ENCODE data around the gene DYNLL2. TPM values are rescaled to one million over a fixed set of nuclear protein-coding genes. Genes with fewer than 3 reads are reported as not detected.
"Not testable (repeated sequence)": the region's sequence is repeated elsewhere in the genome, so short reads cannot be mapped to it uniquely, and the experiment has no call there.

Gene DYNLL2
- 31.0 and 31.9 TPM in 2 replicates for total RNA-seq

DNA sequence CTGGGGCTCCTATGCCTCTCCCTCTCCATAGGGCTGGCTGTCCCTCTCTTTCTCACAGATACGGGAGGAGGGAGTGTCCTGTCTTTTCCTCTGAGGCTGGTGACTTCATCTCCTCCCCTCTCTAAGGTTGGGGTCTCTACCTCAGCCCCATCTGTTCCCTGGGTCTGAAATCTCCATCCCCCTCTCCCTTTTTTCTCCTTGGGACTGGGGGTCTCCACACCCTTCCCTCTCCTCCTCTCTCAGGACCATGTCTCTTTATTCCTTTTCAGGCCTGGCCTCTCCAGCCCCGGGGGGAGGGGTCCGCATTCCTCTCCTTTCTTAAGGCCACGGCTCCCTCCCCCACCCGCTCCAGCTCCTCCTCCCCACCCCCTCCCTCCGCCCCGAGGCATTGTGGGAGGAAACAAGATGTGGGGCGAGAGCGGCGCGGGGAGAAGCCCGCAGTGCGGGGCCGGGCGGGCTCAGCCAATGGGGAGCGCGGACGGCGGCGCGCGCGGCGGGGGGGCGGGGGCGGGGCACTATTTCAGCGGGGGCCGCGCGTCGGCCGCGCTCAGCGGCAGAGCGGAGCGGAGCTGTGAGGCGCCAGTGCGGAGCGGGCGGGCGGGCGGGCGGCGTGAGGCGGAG is at the start of gene DYNLL2:
Gene DYNLL2 (plus strand): TSS at position 550 of the 621 bp plus-strand sequence. CDS start 3,672 bp downstream, outside the sequence.
- intact Hi-C loops (cut with micrococcal nuclease) = loop anchor here (1.0 to 5.0 kb wide), 5 partner anchors 74 to 434 kb away; partner anchors contain the start of genes MKS1 and SRSF1

DNA sequence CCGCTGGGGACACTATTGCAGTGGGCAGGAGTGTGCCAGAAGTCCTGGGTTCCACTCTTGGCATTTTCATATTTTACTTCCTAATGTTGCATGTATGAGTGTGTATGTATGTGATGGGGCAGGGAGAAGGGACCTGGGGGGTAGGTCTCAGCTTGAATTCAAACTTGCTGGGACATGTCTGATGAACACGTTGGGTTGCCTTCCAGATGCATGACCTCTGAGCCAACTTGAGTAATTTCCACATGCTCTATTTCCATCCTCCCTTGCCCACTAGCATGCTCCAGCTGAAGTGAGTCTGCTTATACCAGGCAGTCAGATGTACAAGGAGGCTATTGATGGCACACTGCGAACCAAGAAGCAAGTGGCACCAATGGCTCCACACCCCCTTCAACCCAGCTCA is 43.2 kb upstream of the DYNLL2 start:
- intact Hi-C loops (cut with micrococcal nuclease) = no loop called here

DNA sequence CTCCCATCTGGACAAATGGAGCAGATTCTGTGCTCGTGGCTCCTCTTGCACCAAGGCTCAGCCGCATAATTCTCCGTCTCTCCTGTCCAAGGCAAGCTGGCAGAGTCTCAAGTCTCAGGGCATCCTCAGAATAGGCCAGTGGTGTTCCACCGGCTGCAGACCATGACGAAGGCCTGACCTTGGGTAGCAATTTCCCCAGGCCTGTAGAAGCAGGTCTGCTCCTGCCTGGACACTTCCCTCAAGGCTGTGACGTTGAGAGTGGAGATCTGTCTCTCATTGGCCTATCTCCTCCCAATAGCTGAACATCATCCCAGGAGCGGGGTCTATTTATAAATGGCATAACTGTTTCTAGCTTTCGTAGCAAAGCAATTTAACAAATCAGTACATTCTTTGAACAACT is 42.8 kb upstream of the DYNLL2 start:
- intact Hi-C loops (cut with micrococcal nuclease) = no loop called here

DNA sequence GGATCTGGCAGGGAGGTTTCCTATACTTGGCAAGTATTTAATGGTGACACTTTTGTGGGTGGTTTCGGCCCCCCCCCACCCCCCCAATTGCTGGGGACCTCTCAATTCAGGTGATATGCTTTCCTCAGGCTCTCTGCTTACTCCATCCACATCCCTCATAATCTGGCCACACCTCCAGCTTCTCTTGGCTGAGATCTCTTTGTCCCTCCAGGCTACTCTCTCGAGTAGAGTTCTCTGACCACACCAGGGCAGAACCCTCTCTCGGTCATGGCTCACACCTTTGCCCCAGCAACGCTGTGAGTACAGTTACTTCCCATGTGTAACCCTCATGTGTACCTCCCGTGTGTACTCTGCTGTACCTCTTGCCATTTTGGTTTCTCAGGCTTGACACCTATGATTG is 42.1 kb upstream of the DYNLL2 start:
- intact Hi-C loops (cut with micrococcal nuclease) = no loop called here

DNA sequence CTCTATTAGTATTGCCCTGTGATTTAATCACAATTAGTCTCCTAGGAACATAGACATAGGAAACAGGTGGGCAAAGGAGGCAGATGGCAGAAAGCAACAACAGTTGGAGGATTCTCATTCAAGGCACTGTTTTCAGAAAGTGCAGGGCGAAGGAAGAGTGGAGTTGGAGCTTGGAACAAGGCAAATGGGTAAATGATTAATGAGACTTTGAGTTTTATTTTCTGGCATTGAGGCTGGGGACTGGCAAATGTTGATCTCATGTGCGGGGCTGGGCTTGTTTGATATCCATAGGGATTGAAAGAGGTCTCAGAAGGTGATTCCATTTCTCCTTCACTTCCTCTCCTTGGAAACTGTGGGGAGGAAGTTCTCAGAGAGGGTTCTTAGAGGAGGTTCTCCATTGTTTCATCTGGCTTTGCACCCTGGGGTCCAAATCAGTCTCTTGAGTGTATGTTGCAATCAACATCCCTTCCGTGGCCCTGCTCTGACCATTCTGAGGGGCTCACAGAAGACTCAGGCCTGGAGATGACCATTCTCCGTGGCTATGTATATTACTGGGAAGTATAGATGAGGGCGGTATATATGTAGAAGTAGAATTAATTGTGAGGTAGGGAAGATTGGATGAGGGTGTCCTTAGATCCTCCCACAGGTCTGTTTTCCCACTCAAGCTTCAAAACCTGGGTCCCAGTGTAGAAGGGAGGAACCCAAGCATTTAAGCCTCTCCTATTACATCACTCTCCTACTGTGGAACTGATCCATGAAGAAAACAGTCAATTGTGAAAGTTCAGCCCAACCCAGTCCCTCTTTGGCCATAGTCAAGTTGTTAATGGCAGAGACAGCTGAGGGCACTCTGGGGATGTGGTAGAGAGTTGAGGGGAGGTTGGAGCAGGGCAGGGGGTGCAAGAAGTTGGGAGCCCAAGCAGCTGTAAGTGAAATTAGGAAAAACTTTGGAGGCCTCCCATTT is 39.7 kb upstream of the DYNLL2 start:
- intact Hi-C loops (cut with micrococcal nuclease) = no loop called here

DNA sequence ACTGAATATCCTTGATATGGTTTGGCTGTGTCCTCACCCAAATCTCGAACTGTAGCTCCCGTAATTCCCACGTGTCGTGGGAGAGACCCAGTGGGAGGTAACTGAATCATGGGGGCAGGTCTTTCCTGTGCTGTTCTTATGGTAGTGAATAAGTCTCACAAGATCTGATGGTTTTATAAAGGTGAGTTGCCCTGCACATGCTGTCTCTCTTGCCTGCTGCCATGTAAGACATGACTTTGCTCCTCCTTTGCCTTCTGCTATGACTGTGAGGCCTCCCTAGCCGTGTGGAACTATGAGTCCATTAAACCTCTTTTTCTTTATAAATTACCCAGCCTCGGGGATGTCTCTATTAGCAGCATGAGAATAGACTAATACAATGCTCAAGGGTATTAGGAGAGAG is 39.0 kb upstream of the DYNLL2 start:
- intact Hi-C loops (cut with micrococcal nuclease) = not testable (repeated sequence)

DNA sequence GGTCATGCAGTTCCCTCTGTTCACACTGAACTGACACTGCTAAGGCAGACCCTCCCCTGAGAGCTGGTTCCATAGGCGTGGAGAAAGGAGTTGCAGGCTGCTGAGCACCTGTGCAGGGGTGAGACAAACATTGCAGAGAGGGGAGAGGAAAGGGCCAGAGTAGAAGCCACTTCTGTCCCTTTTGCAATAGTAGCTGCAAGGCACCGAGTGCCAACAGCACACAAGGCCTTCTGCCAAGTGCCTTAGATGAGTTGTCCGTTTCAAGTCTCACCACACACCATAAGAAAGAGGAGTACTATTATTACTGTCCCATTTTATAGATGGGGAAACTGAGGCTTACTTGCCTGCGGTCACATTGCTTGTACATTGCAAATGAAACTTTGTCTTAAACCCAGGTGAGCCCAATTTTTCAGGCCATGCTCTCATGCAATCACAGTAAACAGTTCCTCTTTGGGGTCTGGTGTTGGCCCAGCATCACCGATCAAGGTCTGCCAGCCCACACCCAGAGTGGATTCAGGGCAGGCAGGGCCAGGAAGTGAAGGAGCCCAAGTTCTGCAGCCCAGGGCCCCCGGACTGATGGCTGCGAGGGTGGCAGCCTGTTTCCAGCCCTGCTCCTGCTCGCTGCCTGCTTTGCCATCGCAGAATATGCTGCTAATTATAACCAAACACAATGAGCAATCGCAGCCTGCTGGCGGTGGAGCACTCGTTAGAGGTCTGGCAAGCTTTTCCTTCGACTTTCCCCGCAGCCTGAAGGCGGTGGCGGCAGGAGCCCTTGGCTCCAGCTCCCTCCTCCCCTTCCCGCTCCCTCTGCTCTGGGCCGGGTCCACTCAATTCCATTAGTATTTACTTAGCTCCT is 36.8 kb upstream of the DYNLL2 start:
- intact Hi-C loops (cut with micrococcal nuclease) = no loop called here

DNA sequence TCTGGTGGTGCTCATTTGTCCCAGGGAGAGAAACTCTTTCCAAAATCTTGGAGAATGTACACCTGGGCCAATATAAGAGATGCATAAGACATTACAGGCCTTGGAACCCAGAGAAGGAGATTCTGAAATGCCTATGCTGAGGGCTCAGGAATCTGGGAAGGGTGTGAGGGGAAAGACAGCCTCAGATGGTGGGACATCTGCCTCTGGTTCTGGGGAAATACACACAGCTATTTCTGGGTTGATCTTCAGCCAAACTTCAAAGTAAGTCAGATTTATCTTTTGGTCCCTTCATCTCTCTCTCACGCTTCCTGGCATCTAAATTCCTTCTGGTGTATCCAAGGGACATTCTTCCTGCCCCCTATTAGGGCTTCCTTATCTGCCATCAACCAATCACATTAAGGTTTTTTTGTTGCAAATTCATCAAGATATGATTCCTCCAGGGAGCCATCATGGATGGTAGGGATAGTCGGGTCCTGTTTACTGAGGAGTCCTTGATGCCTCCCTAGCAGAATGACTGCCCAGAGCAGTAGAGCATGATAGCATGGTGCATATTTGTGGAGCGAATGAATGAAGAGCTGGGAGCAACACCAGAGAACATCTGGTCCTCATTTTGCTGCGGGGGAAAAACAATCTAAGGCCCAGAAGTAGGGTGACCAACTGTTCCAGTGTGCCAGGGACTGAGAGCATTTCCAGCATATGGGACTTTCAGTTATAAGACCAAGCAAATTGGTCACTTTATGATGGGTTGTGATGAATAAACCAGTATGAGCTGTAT is 35.7 kb upstream of the DYNLL2 start:
- intact Hi-C loops (cut with micrococcal nuclease) = no loop called here

DNA sequence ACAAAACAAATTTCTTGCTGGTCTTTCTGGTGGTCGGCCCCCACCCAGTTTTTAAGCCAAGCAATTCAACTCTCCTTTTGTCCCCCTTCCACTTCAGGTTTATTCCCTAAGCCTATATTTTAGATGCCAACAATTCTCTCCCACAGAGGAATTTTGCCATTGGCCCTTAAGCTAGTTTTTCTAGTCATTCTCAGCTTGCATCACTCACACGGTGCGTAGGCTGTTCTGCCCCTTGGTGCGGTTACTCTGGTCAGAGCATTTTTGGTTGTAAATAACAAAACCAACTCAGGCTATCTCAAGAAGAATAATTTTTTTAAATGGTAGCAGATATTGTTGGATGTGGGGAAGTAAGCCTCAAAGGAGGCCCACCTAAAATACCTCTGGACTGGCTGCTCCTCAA is 33.7 kb upstream of the DYNLL2 start:
- intact Hi-C loops (cut with micrococcal nuclease) = no loop called here

DNA sequence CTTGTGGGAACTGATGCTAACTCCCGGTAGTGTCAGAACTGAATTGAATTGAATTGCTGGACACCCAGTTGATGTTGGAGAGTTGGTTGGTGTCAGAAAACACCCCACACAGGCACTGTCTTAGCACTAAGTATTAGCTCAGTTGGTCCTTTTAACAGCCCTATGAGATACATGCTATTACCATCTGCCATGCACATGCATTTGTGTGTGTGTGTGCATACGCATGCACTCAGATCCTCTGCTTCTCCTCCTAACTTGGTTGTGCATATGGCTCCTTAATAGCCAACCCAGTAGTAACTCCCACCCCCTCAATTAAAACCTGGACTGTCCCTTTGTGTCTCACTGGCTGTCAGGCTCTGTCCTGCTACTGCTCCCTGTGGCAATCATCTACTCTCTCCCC is 32.3 kb upstream of the DYNLL2 start:
- intact Hi-C loops (cut with micrococcal nuclease) = no loop called here

DNA sequence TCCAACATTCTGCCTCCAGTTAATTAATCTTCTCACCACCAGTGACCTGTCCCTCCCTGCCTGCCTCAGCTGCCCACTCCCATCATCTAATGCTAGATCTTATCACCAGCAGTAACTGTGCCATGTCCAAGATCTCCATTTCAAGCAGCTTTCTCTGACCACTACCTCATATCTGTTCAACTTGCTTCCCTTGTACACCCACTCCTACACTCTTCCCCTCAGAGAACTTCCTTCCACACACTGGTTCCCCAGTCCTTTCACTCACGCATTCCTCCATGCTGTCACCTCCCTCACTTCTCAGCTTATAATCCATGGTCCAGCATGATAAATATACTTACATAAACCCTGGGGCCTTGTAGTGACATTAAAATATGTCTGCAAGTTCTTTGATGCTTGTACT is 31.8 kb upstream of the DYNLL2 start:
- intact Hi-C loops (cut with micrococcal nuclease) = no loop called here

DNA sequence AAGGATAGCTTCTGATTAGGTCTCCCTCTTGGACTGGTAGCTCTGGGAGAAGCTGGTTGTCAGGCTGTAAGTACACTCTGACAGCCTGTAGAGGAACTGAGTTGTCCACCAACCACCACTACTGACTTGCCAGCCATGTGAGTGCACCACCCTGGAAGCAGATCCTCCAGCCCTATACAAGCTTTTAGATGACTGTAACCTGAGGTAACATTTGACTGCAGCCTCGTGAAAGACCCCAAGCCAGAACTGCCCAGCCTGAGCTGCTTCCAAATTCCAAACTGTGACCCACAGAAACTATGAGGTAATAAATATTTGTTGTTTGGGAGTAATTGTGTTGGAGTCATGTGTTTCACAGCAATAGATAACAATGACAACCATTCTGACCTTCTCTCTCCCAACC is 30.8 kb upstream of the DYNLL2 start:
- intact Hi-C loops (cut with micrococcal nuclease) = no loop called here

DNA sequence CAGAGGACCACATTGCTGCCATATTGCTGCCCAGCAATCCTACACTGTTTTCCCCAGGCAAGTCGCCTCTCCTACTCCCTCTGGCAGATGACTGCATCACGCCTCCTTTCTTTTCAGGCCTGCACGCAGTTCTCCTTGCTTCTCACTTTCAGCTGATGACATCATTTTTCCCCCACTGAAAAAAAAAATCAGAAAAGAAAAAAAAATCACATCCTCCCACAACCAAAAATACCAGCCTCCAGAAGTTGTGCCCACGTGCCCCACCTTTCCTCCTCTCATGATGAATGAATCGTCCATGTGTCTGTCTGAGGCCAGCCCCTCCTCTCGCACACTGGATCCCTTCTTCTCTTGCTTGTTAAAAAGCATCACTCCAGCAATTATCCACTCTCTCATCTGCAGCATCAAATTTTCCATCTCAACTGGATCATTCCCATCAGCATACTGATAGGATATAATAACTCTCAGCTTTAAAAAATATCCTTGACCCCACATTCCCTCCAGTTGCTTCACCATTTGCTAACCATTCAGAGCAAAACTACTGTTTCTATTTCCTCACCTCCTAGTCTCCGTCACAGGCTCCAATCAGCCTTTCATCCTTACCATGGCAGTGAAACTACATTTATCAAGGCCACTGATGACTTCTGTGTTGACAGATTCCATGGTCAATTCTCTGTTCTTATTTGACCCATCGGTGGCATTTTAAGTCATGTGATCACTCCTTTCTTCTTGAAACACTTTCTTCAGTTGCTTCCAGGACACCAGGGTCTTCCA is 30.1 kb upstream of the DYNLL2 start:
- intact Hi-C loops (cut with micrococcal nuclease) = no loop called here

DNA sequence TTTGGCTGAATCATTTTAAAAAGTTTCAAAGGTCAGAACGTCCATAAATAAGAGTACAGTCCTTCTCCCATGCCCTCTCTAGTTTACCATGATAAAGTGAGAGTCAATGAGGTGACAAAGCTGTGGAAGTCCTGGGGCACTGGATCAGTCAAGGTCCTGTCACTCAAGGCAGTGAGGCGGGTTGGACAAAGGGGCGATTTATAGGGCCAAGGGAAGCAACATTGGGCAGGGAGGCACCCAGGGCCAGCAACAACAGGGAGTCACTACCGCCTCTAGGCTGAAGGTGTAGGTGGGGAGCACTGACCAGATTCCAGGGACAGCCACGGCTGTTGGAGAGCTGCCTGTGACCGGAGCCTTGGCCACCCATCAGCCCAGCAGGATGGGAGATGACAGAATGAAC is 28.6 kb upstream of the DYNLL2 start:
- intact Hi-C loops (cut with micrococcal nuclease) = no loop called here

DNA sequence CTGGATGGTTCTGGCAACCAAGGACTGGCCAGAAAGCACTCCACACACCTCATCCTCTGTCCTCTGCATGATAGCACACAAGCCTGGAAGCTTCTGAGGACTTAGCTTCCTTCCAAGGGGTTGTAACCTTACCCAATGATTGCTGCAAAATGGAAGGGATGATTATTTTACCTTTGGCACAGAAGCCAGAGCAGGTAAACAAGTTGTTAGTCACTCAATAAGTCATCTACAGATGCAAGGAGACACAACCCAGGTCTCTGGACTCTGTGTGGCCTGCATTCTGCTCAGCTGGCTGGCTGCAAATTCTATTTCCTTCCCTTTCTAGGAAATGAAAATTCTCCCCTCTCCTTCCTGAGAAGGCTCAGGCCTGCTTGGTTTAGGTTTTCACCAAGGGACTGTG is 26.7 kb upstream of the DYNLL2 start:
- intact Hi-C loops (cut with micrococcal nuclease) = no loop called here

DNA sequence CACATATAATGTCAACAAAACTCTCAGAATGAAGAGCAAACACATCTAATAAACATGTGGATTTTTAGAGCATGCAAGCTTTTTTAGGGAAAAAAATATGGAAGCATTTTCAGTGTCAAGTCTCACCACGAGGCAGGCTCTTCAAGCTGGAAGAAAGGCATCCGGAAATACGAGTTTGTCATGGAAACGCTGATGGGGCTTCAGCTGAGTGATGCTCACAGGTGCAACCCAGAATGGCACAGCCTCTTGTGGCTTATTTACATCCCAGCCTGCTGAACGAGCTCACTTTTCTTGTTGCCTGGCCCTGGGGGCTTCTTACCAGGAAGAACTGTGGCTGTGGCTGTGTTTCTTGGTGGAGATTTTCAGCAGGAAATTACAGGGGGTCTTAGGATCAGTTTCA is 24.1 kb upstream of the DYNLL2 start:
- intact Hi-C loops (cut with micrococcal nuclease) = no loop called here

DNA sequence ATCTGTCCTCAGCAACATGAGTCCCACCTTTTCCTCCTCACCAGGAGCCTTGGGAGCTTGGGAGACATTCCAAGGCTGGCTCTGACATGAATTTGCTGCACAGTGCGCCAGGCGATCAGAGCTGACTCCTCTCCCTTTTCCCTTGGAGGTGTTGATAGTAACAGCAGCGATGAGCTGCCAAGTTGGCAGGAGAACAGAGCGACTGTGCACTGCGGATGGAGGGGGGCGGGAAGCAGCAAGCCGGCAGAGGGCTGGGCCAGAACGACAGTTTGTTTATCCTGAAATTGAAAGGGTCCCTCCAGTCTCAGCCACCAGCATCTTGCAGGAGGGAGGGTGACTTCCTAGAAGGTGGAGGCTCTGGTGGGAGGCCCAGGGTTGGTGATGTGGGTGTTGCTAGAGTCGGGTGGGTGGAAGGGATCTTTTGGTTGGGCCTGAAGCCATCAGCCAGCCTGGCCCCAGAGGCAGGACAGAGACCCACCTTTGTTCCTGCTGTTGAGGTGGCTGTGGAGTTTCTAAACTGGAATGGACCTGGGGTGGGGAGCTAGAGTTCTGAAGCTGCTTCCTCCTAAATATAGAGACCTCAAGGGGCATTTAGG is 22.5 kb upstream of the DYNLL2 start:
- intact Hi-C loops (cut with micrococcal nuclease) = no loop called here

DNA sequence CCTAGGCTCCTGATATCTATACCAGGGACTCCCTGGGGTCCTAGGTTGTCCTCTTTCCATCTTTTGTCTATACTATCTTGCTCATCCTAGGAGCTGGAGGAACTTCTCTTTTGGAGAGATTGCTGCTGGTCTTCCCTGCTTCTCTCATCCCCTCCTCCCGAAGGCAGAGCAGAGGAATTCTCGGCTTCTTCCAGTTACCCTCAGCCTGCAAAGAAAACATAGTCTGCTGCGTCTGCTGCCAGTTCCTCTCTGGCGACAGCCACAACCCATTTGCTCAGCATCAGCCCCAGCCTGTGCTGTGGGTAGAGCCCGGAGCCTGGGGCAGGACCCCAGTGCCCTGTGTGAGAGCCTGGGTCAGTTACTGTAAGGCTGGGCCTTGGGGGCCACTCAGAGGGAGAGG is 21.5 kb upstream of the DYNLL2 start:
- intact Hi-C loops (cut with micrococcal nuclease) = no loop called here

DNA sequence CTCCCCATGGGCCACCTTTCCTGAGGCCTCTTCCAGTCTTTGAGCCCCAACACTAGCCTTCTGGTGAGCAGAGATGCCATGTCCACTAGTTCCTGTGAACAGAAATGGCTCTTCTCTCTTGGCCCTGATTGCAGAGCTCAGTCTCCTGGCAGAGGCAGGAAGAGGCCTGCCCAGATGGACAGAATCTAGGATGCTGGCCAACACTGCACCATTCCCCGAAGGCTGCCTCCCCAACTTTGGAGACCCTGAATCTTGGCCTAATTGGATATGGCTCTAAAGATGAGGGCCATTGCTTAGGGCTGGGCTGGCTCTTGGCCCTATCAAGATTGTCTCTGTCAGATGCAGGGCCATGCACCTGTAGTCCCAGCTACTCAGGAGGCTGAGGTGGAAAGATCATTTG is 18.0 kb upstream of the DYNLL2 start:
- intact Hi-C loops (cut with micrococcal nuclease) = no loop called here

DNA sequence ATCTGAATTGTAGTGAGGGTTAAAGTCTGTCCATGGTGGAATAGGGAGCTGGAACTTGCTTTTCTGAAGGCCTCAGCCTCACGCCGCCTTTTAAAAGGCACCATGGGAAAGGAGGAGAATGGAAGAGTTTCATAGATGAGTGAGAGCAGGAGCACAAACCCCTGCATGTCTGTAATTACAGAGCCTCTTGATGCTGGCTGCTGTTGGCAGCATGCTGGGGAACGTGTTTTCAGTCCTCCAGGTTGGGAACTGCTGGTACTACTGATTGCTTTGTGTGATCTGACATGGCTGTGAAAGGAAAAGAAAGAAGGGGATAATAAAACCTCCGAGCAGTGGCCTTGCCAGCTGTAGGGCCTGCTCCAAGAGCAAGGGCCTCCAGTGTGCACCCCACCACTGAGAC is 16.8 kb upstream of the DYNLL2 start:
- intact Hi-C loops (cut with micrococcal nuclease) = no loop called here

All from T-helper 1 cell treated with Interleukin-12 subunit alpha and Interleukin-12 subunit beta and Interleukin-4 antibody, amounts not matched to agents 30 ng/mL and 1 ng/mL, for 36 hours (primary cell).